ENCODE data around the gene AADAC.

GRCh38 chr3:151837057-151837456 is 23.1 kb downstream of the AADAC start:
- TF ChIP-seq CTCF (IDR thresholded peaks at IDR 0.05) (no peak), EP300 (IDR thresholded peaks at IDR 0.05) (no peak)
